ENCODE measurements around the gene PTPRA.
"Not testable (repeated sequence)": the region's sequence is repeated elsewhere in the genome, so short reads cannot be mapped to it uniquely, and the experiment has no call there.

PTPRA gene, protein sequence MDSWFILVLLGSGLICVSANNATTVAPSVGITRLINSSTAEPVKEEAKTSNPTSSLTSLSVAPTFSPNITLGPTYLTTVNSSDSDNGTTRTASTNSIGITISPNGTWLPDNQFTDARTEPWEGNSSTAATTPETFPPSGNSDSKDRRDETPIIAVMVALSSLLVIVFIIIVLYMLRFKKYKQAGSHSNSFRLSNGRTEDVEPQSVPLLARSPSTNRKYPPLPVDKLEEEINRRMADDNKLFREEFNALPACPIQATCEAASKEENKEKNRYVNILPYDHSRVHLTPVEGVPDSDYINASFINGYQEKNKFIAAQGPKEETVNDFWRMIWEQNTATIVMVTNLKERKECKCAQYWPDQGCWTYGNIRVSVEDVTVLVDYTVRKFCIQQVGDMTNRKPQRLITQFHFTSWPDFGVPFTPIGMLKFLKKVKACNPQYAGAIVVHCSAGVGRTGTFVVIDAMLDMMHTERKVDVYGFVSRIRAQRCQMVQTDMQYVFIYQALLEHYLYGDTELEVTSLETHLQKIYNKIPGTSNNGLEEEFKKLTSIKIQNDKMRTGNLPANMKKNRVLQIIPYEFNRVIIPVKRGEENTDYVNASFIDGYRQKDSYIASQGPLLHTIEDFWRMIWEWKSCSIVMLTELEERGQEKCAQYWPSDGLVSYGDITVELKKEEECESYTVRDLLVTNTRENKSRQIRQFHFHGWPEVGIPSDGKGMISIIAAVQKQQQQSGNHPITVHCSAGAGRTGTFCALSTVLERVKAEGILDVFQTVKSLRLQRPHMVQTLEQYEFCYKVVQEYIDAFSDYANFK

DNA sequence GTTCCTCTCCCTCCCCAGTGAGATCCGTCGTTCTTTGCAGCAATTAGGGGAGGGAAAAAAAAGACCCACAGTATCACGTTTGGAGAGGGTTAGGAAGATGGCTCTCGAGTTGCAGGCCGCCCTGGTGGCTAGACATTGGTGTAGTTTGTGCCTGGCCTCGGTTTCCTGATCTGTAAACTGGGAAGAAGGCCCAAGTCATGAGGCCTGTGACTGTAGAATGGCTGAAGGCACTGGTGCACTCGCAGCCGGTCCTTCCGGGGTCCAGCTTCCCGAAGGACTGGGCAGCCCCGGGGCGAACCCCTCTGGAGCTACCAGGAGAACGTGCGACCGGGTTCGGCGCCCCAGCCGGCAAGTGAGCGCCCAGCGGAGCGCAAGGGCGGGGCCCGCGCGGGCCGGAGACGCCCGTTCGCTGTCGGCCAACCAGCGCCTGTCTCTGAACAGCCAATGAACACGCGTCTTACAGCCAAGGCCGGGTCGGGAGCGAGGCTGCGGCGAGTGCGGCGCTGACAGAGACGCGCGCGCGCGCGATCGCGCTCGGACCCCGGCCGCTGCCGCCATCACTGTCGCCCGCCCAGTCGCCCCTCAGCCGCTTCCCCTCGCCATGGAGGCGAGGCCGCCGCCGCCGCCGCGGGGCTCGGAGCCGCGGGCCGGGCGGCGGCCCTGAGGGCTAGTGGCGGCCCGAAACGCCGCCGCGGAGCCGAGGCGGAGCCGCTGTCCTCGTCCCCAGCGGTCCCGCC, at the start of gene PTPRA:
PTPRA (plus strand) TSS at position 472 of the 737 bp plus-strand sequence. CDS start 90,797 bp downstream, outside the sequence.
- peak; percentile 92 for DNase-seq (ENCODE audit: low spot score)

DNA sequence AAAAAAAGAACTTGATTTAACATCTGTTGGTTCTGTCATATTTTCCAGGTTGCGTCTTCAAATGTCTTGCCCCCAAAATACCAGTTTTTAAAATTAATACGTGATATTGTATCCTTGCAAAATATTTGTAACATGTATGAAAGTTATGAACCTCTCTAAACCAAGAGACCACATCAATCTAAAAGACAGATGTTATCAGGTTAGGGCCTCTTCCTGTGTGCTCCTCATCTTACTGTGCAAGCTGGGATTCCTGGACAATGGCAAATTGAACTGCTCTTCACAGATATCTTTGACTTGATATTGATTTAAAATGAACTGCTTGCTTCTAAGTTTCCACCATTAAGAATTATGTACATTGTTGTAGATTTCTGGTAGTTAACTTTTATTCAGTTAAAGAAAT, 47.5 kb upstream of the PTPRA start:
- DNase-seq (ENCODE audit: low spot score): no peak

DNA sequence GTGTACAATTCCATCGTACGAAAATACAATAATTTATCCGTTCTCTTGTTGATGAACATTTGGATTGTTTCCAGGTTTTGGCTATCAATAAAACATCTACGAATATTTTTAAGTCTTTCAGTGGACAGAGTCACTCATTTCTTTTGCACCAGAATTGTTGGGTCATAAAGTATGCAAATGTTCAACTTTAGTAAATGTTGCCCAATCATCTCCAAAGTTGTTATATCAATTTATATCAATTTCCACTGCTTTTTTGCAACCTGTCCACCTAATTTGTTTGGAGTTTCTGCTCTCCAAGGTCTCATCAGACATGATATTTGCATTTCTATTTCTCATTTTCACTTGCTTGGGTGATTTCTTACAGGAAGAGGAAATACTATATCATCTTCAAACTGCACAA, 46.6 kb upstream of the PTPRA start:
- DNase-seq (ENCODE audit: low spot score): no peak

DNA sequence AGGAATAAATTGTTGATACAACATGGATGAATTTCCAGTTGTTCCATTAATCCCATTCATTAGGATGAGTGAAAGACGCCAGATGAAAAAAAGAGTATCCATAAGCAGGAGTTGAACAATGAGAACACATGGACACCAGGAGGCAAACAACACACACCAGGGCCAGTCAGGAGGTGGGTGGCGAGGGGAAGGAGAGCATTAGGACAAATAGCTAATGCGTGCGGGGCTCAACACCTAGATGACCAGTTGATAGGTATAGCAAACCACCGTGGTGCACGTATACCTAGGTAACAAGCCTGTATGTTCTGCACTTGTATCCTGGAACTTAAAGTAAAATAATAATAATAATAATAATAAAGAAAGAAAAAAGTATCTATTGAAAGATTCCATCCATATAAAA, 43.9 kb upstream of the PTPRA start:
- no peak for DNase-seq (ENCODE audit: low spot score)

DNA sequence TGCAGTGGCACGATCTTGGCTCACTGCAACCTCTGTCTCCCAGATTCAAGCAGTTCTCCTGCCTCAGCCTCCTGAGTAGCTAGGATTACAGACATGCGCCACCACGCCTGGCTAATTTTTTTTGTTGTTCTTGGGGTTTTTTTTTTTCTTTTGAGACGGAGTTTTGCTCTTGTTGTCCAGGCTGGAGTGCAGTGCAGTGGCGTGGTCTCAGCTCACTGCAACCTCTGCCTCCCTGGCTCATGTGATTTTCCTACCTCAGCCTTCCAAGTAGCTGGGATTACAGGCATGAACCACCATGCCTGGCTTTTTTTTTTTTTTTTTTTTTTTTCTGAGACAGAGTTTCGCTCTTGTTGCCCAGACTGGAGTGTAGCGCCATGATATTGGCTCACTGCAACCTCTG, 42.1 kb upstream of the PTPRA start:
- DNase-seq (ENCODE audit: low spot score): not testable (repeated sequence)

DNA sequence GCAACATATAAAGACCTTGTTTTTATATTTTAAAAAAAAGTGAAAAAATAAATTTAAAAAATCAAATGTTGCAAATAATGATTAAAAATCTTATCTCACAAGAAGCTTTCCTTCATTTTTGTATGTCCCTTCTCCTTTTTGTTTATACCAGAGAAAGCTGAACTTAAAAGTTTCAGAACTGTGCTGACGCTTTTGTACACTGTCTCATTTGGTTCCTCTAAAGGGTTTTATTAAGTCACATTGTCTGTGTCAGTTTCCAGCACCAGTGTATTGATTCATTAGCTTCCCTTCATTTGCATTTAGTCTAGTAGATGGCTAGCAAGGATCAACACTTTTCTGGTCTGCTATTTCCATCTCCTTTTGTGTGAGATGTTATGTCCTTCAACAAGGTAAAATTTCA, 39.5 kb upstream of the PTPRA start:
- DNase-seq (ENCODE audit: low spot score): no peak

DNA sequence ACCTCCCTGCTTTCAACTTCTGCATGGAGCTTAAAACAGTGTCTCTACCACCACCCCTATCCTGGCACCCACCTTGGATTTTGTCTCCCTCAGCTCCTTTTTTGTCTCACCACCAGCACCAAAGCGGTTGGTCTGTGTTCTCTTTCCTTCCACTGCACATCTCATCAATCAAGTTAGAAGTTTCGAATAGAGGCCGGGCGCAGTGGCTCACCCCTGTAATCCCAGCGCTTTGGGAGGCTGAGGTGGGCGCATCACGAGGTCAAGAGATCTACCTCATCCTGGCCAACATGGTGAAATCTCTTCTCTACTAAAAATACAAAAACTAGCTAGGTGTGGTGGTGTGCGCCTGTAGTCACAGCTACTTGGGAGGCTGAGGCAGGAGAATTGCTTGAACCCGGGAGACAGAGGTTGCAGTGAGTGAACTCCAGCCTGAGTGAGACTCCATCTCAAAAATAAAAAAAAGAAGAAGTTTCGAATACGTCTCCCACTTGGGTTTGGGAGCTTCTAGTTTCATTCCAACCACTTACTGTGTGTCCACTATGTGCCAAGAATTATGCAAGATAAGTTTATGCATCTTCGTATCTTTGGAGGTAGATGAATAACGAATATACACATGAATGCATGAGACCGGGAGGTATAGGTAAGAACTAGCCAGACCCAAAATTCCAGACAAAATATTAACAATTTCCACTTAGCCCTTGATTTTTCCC, 38.7 kb upstream of the PTPRA start:
- DNase-seq (ENCODE audit: low spot score): no peak

DNA sequence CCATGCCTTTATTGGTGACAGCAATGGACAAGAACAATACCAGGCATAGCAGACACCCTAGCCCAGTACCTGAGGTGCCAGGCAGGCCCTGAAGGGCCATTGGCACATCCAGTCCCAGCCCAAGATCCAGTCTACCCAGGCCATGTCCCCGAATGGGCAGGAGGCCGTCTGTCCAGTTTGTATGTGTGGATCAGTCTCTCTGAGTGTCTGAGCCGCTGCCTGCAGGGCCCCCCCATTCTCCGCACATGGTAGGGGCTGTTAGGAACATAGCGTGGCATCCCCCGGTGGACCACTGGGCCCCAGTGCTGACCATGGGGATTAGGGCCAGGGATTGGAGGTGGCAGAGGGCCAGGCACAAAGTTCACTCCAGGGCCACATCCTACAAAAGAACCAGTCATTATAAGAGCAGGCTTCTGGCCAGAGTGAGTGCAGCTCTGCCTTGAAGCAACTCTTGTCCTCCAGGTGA, 37.9 kb upstream of the PTPRA start:
- DNase-seq (ENCODE audit: low spot score): no peak

DNA sequence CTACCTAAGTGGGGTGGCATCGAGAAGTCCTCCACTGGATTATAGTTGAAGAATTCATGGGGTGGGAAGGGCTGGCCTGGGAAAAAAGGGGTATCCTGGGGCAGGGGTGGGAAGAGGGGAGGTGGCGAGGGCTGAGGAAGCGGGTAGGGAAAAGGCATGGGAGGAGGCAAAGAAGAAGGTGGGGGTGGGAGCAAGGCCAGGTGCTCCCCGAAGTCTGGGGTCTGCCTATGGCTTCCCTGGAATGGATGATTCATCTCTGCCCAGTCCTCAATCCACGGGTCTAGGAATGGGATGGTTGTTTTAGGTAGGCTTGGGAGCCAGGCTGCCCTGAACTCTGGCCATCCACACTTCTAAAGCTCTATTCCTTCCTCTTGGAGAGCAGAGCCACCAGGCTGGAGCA, 37.2 kb upstream of the PTPRA start:
- DNase-seq (ENCODE audit: low spot score): no peak

DNA sequence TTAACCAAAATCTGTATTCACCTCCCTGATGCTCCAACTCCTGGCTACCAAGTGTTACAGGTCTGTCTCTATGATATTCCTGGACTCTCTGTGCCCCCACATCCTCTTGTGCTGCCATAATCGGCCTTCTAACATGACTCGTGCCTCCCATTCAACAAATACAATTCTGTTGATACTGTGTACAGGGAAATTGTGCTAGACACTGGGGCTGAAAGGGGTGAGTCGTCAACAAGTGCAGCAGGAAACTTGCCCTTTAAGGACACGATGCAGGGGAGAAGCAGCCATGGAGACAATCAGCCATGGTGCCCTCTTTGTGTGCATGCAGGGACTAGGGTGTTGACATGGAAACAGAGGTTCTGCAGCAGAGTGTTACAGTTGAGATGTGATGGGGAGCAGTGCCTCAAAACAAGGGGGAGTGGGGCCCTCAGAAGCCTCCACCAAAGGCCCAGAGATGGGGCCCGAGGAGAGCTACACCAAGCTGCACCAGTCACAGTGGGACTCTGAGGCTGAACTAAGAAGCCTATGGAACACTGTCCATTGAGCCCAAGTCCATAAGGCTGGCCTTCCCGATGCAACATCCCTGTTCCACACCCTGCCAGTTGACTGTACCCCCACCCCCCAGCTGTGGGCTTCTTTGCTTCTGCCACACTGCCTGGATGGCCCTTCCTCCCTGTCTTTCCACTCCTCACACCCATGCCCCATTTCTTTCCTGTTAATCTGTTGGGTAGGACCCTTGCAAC, 35.9 kb upstream of the PTPRA start:
- DNase-seq (ENCODE audit: low spot score): no peak

DNA sequence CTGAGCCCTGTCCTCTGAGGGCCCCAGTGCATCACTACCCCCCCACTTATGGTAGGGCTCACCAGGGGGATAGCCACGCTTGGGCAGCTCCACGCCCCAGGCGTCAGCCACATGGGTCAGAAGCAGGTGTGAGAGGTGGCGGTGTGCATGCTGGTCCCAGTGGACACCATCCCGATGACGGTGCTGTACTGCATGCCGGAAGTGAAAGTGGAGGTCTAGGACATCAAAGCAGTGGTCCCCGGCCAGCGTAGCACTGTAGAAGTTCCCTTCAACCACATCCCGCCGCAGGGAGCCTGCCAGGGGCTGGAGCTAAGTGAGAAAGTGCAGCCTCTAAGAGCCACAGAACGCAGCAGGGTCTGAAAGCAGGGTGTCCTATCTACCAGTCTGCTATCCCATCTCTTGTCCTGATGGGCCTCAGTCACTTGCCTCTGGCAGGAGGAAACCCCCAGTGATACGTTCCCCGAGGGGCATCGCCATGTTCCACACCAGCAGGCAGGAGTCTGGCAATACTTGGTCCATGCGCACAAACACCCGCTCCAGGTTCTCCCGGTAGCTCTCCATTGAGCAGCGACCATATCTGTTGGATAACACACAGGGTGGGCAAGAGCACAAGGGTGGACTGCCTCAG, 35.0 kb upstream of the PTPRA start:
- no peak for DNase-seq (ENCODE audit: low spot score)

DNA sequence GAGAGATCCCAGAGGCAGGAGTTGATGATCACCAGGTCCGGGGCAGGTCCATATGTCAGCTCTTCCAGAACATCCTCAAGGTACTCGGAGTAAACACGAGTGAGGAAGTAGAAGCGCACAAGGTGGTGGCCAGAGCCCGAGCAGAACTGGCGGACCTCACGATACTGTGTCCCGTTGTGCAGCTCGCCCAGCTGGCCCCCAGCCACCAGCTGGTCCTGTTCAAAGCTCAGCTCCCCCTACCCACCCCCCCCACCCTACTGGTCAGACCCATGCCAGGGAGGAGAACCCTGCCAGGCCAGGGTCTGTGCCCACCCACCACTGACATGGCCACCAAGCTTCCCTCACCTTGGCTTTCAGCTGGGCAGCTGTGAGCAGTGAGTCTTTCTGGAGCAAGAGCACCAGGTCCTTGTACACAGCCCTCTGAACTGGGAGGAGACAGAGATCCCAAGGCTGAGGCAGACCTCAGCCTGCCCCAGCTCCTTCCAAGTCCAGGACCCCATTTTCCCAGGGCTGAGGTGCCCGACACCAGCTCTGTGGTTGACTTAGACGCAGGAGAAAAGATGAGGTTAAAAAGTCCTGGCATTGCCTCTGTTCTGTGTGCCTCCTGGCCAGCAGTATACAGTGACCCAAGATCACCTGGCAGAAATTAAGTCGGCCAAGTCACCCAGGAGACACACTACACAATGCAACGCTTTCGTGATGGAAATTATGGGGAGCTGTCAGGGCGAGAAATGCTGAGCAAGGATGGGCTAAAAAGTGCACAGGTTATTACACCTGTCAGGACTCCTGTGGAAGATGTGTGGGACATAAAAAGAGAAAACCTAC, 34.2 kb upstream of the PTPRA start:
- DNase-seq (ENCODE audit: low spot score): no peak

DNA sequence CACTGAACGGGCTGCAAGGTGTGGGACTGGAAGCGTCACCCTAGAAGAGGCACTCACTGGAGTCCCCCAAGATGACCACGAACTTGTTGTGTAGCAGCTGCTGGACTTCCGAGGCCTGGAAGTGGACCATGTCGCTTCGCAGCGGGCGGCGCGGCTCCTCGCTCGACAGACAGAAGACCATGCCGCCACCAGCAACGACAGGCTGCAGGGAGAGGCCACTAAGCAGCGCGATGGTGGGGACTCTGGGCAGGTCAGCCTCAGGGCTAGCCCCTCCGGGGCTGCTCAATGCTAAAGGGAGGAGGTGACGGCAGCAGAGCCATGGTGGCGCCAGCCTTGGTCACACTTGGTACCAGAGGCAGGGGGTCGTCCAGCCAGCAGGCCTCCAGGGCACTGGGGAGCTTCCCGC, 33.5 kb upstream of the PTPRA start:
- DNase-seq (ENCODE audit: low spot score): no peak

DNA sequence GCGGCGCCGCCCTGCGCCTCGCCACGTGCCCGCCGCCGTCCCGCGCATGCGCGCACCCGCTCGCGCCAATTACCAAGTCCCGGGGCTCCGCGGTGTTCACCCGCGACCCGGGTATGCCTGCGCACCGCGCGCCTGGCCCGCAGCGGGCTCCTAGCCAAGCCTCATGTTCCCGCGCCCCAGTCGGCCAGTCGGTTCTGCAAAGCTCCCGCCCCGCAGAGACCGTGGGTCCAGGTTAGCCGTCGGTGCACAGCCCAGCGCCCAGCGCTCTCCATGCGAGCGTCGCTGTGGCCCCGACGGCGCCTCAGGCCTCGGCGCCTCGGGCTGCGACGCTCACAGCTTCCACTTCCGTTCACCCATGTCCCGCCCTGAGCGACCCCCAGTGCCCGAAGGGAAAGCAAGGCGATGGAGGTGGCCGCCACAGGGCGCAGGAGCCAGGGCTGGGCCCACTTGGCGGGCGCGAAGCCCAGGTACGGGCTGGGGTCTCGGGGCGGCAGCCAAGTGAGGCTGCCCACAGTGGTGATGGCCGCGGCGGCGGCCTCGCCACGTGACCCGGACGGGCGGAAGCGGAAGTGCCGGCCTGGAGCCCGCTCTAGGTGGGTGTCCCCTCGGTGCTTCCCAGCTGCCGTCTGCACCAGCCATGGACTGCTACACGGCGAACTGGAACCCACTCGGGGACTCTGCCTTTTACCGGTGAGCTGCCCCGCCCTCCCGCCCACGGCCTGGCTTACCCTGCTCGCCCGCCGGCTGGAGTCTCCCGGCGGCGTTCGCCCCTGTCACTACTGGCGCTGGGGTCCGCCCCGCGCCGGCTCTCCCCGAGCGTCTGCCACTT, 32.9 kb upstream of the PTPRA start, which contains the start of the genes PCED1A and VPS16:
PCED1A (minus strand) TSS at position 518 of the 829 bp plus-strand sequence. CDS start 743 bp downstream, outside the sequence.
VPS16 (plus strand) TSS at position 608 of the 829 bp plus-strand sequence; CDS start at position 638, 30 bp downstream.
- peak; percentile 79 for DNase-seq (ENCODE audit: low spot score)

DNA sequence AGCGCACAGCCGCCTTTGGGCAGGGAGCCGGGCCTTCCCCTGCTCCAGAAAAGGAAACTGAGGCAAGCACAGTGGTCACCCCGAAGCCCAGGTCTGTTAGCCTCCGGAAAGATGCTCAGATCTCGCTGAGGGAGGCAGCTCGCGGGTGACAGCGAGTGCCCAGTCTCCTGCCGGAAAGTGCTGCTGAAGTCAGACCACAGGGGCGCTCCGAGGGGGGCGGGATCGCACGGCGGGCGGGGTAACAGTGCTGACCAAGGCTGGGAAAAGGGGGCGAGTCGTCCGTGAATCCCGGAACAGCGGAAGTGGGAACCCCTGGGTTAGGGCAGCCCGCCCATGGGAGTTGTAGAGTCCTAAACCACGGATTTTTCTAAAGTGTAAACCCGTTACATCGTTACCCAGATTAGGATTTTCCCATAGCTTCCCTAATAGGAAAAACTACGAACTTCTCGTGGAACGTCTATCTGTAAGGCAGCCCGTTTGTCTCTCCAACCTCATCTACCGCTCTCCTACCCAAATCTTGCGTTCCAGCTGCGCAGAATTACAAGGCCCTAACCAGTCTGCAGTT, 32.2 kb upstream of the PTPRA start:
- no peak for DNase-seq (ENCODE audit: low spot score)

DNA sequence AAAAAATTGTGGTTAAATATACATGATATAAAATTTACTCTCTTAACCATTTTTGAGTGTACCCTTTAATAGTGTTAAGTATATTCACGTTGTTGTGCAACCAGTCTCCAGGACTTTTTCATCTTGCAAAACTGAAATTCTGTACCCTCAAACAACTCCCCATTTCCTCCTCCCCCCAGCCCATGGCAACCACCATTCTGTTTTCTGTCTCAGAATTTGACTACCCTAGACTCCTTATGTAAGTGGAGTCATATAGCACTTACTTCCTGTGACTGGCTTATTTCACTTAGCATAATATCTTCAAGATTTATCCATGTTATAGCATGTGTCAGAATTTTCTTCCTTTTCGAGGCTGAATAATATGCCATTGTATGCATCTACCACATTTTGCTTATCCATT, 27.7 kb upstream of the PTPRA start:
- DNase-seq (ENCODE audit: low spot score): no peak

DNA sequence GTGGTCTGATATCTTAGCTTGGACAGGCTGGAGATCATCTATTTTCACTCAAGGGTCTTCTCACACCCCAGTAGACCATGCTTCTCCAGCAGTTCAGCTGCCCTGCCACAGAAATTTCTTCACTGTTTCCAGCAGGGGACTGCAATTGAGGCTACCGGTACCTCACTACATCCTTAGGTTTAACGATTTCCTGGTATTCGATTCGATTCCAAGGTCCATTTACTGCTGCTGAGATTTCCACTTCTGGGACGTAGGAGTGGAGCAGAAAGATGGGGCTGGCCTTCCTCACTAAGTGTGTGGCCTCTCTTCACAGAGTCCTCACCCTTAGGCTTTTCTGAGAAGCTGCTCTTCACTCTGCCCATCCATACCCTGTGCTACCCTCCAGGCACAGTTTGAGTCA, 26.6 kb upstream of the PTPRA start:
- DNase-seq (ENCODE audit: low spot score): no peak

DNA sequence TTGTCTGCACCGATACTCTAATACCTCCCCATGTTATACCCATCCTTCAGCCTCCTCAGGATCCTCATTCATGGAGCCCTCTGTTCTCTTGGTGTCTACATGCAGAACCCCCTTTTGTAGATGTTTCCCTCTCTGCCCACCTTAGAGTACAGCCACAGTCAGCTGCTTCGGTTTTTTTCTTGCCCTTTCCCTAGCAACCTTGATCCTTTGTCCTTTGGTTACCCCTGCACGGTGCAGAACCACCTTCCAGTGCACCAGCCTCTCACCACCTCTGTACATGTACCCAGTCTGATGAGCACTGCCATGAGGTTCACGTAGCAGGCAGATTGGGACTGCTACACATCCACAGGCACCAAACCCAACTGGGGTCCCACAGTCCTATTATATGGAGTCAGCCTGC, 25.5 kb upstream of the PTPRA start:
- DNase-seq (ENCODE audit: low spot score): no peak

Data from hematopoietic multipotent progenitor cell treated with erythropoietin and hydrocortisone succinate and interleukin-3 and kit ligand, for 15 days (in vitro differentiated cells).